ENCODE data around the gene NLN. TPM values are rescaled to one million over a fixed set of nuclear protein-coding genes. Genes with fewer than 3 reads are reported as not detected.

Gene NLN
- total and polyA plus RNA-seq, 9 of the 15 experiments (the other 6 are each of a cell fraction or from before 2014, with no cell fraction given) = 6.9 to 45.2 (median 28.8) TPM

DNA sequence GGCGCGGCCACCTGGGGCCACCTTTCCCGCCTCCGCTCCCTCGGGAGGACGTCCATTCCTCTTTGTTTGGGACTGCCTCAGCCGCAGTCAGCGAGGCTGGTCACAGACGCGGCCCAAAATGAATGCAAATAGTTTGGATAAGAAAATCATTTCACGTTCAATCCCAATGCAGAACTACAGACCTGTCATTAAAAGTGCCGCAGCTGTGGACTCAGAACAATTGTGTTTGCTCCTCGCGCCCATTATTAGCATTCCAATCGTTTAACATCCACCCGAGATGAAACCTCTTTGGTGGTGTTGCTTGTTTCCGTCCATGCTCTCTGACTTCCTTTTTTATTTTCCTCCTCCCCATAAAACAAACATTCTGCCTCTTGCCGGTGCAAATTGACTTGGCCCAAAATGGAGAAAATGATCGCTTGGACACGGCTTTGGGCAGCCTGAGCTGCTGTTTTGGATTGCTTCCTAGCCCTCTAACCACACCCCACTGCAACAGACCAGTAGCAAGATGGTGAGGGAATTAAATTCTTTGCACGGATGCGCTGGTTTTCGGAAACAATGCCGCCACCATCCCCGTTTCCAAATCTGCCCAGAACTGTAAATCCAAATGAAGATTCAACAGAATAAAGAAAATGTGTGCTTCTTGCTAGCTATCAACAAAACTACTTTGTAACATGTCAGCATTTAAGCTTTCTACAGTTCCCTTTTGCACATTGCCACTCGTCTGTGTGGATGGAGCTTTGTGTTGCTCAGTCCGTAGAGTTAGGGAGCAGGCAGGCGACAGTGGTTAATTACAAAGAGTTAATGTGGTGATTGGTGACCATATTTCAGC, 784 bp downstream of the NLN start (continued):
- TF ChIP-seq STAT5B (CRISPR knock-in tag; IDR thresholded peaks at IDR 0.05) (no peak), ZNF41 (CRISPR knock-in tag; conservative IDR thresholded peaks at IDR 0.05) (no peak), HOXB6 (CRISPR knock-in tag; IDR thresholded peaks at IDR 0.05; ENCODE audit: borderline replicate concordance) (no peak), CUX1 (CRISPR knock-in tag; IDR thresholded peaks at IDR 0.05) (no peak), MAZ (CRISPR knock-in tag; conservative IDR thresholded peaks at IDR 0.05 in 1 of 2, IDR thresholded peaks at IDR 0.05 in 1 of 2) (no peak), E2F8 (IDR thresholded peaks at IDR 0.05; ENCODE audit: low read depth, partially characterized antibody) (no peak), EWSR1 (IDR thresholded peaks at IDR 0.05; ENCODE audit: borderline replicate concordance, low read depth, partially characterized antibody) (no peak), ZNF3 (CRISPR knock-in tag; IDR thresholded peaks at IDR 0.05) (no peak), GABPA (tag; conservative IDR thresholded peaks at IDR 0.05; ENCODE audit: low read depth) (no peak; the same call in 1 of the 2 replicates), FUS (optimal IDR thresholded peaks at IDR 0.05; ENCODE audit: low read depth, low read length) (no peak), ARID2 (IDR thresholded peaks at IDR 0.05) (no peak), ZBTB8A (IDR thresholded peaks at IDR 0.05; ENCODE audit: partially characterized antibody) (no peak), MYBL2 (IDR thresholded peaks at IDR 0.05; ENCODE audit: low read depth) (no peak), MYBL2 (CRISPR knock-in tag; IDR thresholded peaks at IDR 0.05; ENCODE audit: borderline replicate concordance) (no peak), CBX2 (IDR thresholded peaks at IDR 0.05; ENCODE audit: insufficient read depth, low read length, poor library complexity, severe bottlenecking) (no peak), SIN3B (IDR thresholded peaks at IDR 0.05; ENCODE audit: low read depth) (no peak)
- TF ChIP-seq, protein P1, sequence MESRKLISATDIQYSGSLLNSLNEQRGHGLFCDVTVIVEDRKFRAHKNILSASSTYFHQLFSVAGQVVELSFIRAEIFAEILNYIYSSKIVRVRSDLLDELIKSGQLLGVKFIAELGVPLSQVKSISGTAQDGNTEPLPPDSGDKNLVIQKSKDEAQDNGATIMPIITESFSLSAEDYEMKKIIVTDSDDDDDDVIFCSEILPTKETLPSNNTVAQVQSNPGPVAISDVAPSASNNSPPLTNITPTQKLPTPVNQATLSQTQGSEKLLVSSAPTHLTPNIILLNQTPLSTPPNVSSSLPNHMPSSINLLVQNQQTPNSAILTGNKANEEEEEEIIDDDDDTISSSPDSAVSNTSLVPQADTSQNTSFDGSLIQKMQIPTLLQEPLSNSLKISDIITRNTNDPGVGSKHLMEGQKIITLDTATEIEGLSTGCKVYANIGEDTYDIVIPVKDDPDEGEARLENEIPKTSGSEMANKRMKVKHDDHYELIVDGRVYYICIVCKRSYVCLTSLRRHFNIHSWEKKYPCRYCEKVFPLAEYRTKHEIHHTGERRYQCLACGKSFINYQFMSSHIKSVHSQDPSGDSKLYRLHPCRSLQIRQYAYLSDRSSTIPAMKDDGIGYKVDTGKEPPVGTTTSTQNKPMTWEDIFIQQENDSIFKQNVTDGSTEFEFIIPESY (CRISPR knock-in tag; IDR thresholded peaks at IDR 0.05) = no peak
